ENCODE results near the gene LLGL1.

LLGL1 gene

DNA sequence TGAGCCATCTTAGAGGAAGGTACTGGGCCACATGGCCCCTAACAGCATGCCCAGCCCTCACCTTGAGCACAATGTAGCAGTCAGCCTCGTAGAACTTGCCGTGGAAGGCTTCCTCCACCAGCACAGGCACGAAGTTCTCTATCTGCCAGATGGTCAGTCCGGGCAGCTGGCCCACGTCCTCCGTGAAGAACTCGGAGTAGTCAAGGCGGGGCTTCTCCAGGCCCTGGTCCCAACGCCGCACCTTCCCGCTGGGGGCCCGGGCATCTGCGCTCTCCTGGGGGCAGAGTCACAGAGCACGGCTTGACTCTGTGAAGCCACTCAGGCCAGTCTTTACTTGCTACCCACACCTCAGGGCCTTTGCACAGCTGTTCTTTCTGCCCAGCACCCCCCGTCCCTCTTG lies 25.8 kb downstream of the LLGL1 start:
- no peak overlapping the region for H3K4me3 ChIP-seq (ENCODE audit: low read depth, low read length)
- TF ChIP-seq, protein P1, sequence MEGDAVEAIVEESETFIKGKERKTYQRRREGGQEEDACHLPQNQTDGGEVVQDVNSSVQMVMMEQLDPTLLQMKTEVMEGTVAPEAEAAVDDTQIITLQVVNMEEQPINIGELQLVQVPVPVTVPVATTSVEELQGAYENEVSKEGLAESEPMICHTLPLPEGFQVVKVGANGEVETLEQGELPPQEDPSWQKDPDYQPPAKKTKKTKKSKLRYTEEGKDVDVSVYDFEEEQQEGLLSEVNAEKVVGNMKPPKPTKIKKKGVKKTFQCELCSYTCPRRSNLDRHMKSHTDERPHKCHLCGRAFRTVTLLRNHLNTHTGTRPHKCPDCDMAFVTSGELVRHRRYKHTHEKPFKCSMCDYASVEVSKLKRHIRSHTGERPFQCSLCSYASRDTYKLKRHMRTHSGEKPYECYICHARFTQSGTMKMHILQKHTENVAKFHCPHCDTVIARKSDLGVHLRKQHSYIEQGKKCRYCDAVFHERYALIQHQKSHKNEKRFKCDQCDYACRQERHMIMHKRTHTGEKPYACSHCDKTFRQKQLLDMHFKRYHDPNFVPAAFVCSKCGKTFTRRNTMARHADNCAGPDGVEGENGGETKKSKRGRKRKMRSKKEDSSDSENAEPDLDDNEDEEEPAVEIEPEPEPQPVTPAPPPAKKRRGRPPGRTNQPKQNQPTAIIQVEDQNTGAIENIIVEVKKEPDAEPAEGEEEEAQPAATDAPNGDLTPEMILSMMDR (IDR thresholded peaks at IDR 0.05; ENCODE audit: borderline replicate concordance, insufficient read depth, low read depth, low read length): no peak

DNA sequence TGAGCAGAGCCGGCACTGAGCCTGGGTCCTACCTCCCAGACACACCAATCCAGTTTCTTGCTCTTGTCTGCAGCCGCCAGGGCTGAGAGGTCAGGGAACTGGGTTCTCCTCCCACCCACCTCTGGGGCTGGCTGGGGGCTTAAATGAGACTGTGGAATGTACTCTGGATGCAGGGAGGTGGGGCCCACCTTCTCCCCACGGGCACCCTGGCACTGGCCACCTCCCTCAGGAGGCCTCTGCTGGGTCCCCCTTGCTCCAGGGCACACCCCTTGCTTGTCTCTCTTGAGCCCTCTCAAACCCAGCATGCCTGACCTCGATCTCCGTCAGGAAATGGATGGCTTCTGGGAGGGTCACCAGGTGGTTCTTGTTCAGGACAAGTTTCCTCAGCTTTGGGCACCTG lies 26.7 kb downstream of the LLGL1 start:
- TF ChIP-seq, protein P1 (IDR thresholded peaks at IDR 0.05; ENCODE audit: borderline replicate concordance, insufficient read depth, low read depth, low read length): no peak
- no peak overlapping the region for H3K4me3 ChIP-seq (ENCODE audit: low read depth, low read length)

DNA sequence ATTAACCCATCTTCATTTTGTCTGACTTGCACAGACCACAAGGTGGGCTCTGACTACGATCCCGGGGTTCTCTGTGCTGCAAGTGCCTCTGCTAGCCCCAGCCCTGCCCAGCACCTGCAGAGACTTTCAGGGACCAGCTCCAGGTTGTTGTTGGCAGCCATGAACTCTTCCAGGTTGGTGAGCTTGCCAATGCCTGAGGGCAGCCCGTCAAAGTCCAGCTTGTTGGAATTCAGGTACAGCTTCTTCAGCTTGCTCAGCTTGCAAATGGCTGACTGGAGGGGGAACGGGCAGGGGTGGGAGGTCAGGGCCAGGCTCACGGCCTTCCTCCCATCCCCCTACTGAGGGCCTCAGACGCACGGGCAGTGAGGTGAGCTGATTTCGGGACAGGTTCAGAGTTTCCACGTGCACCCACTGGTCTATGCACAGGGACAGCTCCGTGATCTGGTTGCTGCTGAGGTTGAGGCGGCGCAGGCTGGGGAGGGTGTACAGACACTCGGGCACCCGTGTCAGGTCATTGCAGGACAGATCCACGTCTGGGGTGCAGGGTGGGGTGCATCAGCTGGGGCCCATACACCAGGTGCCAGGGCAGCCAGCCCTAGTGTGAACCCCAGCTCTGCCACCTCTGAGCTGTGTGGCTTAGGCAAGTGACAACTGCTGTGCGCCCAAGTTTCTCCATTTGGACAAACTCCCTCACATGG lies 27.9 kb downstream of the LLGL1 start:
- no peak overlapping the region for H3K4me3 ChIP-seq (ENCODE audit: low read depth, low read length)
- TF ChIP-seq, protein P1 (IDR thresholded peaks at IDR 0.05; ENCODE audit: borderline replicate concordance, insufficient read depth, low read depth, low read length): no peak

DNA sequence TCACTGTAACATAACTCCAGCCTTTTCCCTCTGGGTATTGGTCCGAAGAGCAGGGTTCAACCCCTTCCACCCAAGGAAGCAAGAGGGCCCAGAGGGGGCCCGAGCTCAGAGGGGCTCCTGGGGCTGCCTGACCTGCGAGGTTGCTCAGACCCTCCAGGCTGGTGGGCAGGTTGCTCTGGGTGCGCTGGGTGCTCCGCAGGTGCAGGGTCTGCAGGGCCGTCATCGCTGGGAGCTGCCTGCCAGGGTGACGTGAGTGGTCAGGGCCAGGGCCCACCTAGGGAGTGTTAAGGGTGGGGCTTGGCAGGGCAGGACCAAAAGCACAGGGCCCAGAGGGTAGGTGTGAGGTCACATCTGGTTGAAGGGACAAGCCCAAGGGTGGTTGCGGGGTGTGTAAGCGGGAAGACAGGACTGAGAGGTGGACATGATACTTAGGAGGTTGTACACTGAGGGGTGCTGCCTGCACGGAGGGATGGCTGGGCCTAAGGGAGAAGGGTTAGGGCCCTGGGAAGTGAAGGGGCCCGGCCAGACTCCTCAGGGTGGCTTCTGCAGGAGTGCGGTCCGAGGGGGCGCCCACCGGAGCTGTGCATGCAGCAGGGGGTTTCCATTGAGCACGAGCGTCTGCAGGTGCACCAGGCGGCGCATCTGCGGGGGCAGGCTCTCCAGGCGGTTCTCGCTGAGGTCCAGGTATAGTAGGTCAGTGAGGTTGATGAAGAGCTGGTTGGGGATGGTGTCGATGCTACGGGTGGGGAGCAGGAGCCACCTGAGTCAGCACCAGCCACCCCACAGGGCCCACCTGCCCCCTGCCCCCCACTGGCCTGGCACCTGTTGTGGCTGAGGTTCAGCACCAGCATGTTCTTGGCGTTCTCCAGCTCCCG lies 28.7 kb downstream of the LLGL1 start:
- H3K4me3 ChIP-seq (ENCODE audit: low read depth, low read length): no peak overlapping the region
- TF ChIP-seq, protein P1 (IDR thresholded peaks at IDR 0.05; ENCODE audit: borderline replicate concordance, insufficient read depth, low read depth, low read length): no peak

DNA sequence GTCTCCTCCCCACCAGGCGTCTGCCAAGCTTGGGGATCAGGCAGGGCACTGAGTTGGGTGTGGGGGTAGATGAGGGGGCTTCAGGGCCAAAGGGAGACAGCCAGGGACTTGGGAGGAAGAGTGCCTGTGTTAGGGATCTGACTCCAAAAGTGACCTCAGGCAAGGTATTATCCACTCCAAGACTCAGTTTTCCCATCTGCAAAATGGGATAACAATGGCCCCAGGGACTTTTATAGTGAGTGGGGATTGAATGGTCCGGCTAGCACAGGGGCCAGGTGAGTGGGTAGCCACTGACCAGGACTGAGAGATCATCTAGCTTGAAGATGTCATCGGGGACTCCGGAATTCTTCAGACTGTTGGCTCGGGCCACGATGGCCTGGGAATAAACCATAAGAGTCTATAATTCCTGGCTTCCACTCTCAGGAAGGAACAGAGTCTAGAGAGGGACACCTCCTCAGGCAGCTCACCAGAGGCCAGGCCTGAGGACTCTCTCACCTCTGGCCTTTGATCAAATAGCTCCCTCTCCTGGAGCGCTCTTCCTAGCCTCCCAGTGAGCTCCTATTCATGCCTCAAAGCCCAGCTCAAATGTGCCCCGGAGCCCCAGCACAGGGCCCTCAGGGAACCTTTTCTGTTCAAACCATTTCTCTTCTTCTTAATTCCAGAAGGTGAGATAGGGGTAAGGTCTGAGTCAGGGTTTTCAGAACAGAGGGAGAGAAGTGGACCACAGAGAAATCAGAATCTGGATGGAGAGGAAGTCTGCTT lies 29.6 kb downstream of the LLGL1 start:
- TF ChIP-seq, protein P1 (IDR thresholded peaks at IDR 0.05; ENCODE audit: borderline replicate concordance, insufficient read depth, low read depth, low read length): no peak
- no peak overlapping the region for H3K4me3 ChIP-seq (ENCODE audit: low read depth, low read length)

DNA sequence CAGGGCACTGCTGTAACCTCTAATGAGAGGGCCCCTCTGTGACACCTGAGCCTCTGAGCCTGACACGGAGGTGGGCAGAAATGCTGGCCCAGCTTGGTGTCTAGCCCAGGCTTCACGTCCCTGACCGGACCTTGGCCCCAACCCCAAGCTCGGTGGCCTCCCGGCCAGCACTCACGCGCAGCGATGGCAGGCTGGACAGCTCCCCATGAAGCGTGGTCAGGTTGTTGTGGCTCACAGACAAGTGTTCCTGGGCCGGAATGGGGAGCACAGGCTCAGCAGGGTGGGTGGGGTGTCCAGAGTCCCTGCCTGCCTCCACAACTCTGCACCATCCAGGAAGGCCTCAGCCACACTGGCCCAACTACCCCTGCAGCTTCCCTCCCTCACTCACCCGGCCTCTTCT lies 30.9 kb downstream of the LLGL1 start:
- TF ChIP-seq, protein P1 (IDR thresholded peaks at IDR 0.05; ENCODE audit: borderline replicate concordance, insufficient read depth, low read depth, low read length): no peak
- no peak overlapping the region for H3K4me3 ChIP-seq (ENCODE audit: low read depth, low read length)

All from GM12875 (cell line).